Nephron progenitor cell (in vitro differentiated cells): ENCODE measurements around the gene URGCP.

ENCODE experiments used
- DNase-seq: peaks from one replicate; pipeline ENCODE4 v3.0.0; 2021
- H3K27ac Mint-ChIP-seq: 2 replicates; pipeline ENCODE4 v1.8.0; 2021; ENCODE audit warnings: mild to moderate bottlenecking, moderate library complexity, mixed read lengths
- H3K27me3 Mint-ChIP-seq: 2 replicates; pipeline ENCODE4 v1.8.0; 2021; ENCODE audit warnings: mild to moderate bottlenecking, low read depth, mixed read lengths; ENCODE audit not compliant: poor library complexity
- H3K36me3 Mint-ChIP-seq: 2 replicates; pipeline ENCODE4 v1.8.0; 2021; ENCODE audit warnings: low read depth, mixed read lengths
- H3K4me1 Mint-ChIP-seq: 2 replicates; pipeline ENCODE4 v1.8.0; 2021; ENCODE audit warnings: mixed read lengths
- H3K4me3 Mint-ChIP-seq: 2 replicates; pipeline ENCODE4 v1.8.0; 2021; ENCODE audit warnings: mild to moderate bottlenecking, moderate library complexity, mixed read lengths
- H3K9me3 Mint-ChIP-seq: 2 replicates; pipeline ENCODE4 v1.8.0; 2021; ENCODE audit warnings: mild to moderate bottlenecking, moderate library complexity, mixed read lengths
- TF ChIP-seq, protein P1 (sequence below): fragments of 200-600 bp; sonication (generic); IDR thresholded peaks from 2 replicates; pipeline ENCODE4 v1.5.0; 2021; ENCODE audit warnings: antibody characterized with exemption

Gene URGCP

DNA sequence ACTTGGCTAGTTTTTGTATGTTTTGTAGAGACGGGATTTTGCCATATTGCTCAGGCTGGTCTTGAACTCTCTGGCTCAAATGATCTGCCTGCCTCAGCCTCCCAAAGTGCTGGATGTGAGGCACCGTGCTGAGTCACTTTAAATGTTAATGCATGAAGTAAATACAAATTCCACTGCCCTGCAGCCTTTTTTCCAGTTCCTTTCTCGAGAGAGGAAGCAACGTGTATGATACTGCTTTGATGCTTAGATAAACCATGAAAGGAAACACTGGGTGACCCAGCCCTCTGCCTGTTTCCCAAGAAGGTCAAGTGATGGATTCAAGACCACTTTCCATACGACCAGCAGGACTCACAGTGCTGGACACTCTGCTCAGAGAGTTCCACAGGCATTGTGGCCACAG, 25.8 kb downstream of the URGCP start:
- TF ChIP-seq, protein P1, sequence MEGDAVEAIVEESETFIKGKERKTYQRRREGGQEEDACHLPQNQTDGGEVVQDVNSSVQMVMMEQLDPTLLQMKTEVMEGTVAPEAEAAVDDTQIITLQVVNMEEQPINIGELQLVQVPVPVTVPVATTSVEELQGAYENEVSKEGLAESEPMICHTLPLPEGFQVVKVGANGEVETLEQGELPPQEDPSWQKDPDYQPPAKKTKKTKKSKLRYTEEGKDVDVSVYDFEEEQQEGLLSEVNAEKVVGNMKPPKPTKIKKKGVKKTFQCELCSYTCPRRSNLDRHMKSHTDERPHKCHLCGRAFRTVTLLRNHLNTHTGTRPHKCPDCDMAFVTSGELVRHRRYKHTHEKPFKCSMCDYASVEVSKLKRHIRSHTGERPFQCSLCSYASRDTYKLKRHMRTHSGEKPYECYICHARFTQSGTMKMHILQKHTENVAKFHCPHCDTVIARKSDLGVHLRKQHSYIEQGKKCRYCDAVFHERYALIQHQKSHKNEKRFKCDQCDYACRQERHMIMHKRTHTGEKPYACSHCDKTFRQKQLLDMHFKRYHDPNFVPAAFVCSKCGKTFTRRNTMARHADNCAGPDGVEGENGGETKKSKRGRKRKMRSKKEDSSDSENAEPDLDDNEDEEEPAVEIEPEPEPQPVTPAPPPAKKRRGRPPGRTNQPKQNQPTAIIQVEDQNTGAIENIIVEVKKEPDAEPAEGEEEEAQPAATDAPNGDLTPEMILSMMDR, result no peak

DNA sequence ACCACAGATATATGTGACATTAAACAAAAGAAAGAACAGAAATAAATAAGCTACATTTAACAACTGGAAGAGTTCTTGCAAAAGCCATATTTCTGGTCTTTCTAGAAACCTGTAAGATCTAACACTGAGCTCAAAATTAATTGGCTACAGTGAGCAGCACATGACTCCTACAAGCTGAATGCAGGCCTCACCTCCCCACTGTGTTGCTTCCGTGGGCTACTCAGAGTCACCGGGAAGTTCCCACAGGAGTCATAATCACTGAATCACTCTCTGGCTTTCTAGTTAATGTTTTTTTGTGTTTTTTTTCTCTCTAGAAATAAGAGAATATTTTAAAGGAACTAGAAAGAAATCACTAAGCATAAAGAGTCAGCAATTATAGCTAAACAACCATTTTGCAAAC, 26.9 kb downstream of the URGCP start:
- H3K4me1 Mint-ChIP-seq, result no peaks in the 10 kb centered on the region
- peak overlapping the region; percentile 87 for H3K27ac Mint-ChIP-seq
- peaks cover 57% of the 10 kb centered on the region for H3K36me3 Mint-ChIP-seq
- no peaks in the 10 kb centered on the region for H3K9me3 Mint-ChIP-seq
- no peaks in the 10 kb centered on the region for H3K27me3 Mint-ChIP-seq
- H3K4me3 Mint-ChIP-seq, result no peak overlapping the region
- DNase-seq, result no peak
- TF ChIP-seq, protein P1, result no peak

More for the DNA sequence above, 25.8 kb downstream of the URGCP start:
- Mint-ChIP-seq H3K4me1 (no peaks in the 10 kb centered on the region), H3K27ac (no peak overlapping the region), H3K27me3 (no peaks in the 10 kb centered on the region), H3K9me3 (no peaks in the 10 kb centered on the region), H3K36me3 (peaks cover 57% of the 10 kb centered on the region), H3K4me3 (no peak overlapping the region)
- DNase-seq, result no peak

DNA sequence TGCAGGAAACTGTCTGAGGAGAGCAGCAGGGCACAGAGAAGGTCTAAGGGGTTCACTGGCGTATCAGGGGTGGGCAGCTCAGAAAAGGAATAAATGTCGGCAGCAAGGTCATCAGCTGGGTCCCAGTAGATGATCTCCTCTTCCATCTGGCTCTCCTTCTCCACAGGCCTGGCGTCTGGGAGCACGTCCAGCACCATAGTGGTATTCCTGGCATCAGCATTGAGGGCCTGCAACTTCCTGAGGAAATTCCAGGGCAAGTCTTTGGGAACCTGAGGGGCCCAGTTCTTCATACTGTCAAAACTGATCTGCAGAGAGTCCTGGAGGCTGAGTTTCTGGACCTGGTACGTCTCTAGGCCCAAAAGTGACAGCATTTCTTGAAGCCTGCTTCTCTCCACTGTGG, 27.5 kb downstream of the URGCP start:
- H3K4me1 Mint-ChIP-seq, result no peaks in the 10 kb centered on the region
- peaks cover 53% of the 10 kb centered on the region for H3K36me3 Mint-ChIP-seq
- H3K4me3 Mint-ChIP-seq, result no peak overlapping the region
- H3K27ac Mint-ChIP-seq, result peak overlapping the region; percentile 87
- DNase-seq, result no peak
- H3K9me3 Mint-ChIP-seq, result no peaks in the 10 kb centered on the region
- no peaks in the 10 kb centered on the region for H3K27me3 Mint-ChIP-seq
- TF ChIP-seq, protein P1, result no peak

DNA sequence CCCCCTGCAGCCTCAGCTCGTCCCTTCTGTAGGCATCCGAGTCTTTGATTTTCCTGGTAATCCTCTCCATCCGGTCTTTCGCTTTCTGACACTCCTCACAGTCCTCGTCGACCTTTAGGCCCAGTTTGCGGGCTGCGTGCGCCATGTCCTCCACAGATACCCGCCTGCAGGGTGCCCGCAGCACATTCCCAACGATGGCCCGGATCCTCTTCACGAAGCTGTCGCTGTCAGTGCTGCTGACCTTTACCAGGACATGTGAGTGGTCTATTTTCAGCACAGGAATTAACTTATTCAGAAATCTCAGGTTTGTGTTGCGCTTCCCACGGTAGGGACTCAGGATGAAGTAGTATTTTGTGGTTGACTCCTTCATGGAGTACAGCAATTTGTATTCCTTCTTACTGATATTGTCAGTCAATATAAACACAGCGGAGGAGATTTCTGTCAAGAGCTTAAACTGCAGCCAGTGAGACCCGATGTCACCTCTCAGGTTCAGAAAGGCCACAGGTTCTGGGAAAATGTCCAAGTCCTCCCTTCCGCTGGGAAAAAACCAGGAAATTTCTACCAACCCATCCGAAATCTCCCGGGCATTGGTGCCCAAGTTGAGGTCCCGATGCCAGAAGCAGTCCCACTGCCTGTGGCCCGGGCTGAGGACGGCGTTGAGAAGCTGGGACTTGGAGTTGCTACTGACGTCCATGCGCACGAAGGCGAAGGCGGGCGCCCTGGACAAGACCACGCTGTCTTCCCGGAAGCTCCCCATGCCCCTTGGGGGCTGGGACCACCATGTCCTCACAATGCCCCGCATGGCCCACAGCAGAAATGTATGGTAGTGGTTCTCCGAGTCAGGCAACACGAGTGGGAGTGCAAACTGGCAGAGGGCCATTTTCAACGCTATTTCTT, 28.2 kb downstream of the URGCP start:
- no peak overlapping the region for H3K27ac Mint-ChIP-seq
- H3K27me3 Mint-ChIP-seq, result no peaks in the 10 kb centered on the region
- no peak for DNase-seq
- H3K4me3 Mint-ChIP-seq, result no peak overlapping the region
- TF ChIP-seq, protein P1, result no peak
- no peaks in the 10 kb centered on the region for H3K9me3 Mint-ChIP-seq
- H3K4me1 Mint-ChIP-seq, result no peaks in the 10 kb centered on the region
- H3K36me3 Mint-ChIP-seq, result peaks cover 48% of the 10 kb centered on the region

DNA sequence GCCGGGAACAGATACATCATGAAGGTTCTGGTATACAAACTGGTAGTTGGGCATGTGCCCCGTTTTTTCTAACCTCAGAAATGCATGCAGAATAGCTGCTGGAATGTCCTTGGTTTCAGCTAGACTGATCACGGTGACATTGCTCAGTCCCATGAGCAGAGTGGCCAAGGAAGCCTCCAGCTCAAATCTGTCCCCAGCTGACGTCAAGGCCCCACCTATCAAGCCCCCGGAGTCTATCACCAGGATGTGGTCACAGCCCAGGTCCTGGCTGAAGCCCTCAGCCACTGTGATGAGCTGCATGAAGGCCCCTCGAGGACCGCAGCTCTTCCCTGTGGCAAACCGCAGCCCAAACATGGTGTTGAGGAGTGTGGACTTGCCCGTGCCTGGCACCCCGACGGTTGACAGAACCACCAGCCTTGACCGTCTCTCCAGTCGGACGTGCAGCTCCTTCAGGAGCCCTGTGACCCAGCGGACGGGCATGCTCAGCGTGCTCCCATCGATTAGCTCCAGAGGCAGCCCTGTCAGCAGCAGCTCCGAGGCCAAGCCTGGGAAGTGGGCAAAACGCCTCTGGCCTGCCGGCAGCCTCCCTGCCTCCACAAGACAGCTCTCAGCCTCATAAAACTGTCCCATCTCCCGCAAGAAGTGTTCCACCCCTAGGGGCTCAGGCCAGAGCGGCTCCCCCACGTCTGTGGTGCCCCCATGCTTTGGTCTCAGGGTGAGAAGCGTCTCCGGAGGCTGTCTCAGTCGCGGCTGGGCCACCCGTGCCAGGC, 29.2 kb downstream of the URGCP start:
- H3K9me3 Mint-ChIP-seq, result no peaks in the 10 kb centered on the region
- peaks cover 8% of the 10 kb centered on the region for H3K4me1 Mint-ChIP-seq
- H3K27me3 Mint-ChIP-seq, result no peaks in the 10 kb centered on the region
- H3K36me3 Mint-ChIP-seq, result peaks cover 43% of the 10 kb centered on the region
- no peak overlapping the region for H3K27ac Mint-ChIP-seq
- TF ChIP-seq, protein P1, result no peak
- no peak overlapping the region for H3K4me3 Mint-ChIP-seq
- DNase-seq, result no peak
